ENCODE measurements around the gene CLEC10A.

- TF ChIP-seq CTCF (IDR thresholded peaks at IDR 0.05) (no peak), ZFX (IDR thresholded peaks at IDR 0.05; ENCODE audit: borderline replicate concordance) (no peak)
Measured at GRCh38 chr17:7043182-7043496, 36.9 kb downstream of the CLEC10A start.
